MM.1S (cell line): ENCODE results near the gene KCNJ15.

Source experiments
- CTCF ChIP-seq: fragments of 300-600 bp; sonication (generic); IDR thresholded peaks from 2 replicates; pipeline ENCODE4 v1.5.1; 2016; ENCODE audit warnings: antibody characterized with exemption, low read length, mixed read lengths
- EZH2 ChIP-seq: fragments of 300-600 bp; sonication (generic); optimal IDR thresholded peaks from 2 replicates; pipeline ENCODE3; 2017; ENCODE audit warnings: low read depth, mild to moderate bottlenecking, antibody characterized with exemption, low read length, mixed read lengths

- TF ChIP-seq CTCF (no peak), EZH2 (no peak)
These were observed 8.9 kb upstream of the KCNJ15 start for GRCh38 chr21:38247738-38248510.
